Anterior cingulate cortex (tissue), 58 donors: Measurements from ENCODE around the gene LUZP2.
"Not testable (repeated sequence)": the region's sequence is repeated elsewhere in the genome, so short reads cannot be mapped to it uniquely, and the experiment has no call there.

ENCODE experiments used
- DNase-seq, 58 donors: peaks; one replicate each; lab custom pipeline; 2025; lab: John Stamatoyannopoulos, UW

LUZP2 gene

DNA sequence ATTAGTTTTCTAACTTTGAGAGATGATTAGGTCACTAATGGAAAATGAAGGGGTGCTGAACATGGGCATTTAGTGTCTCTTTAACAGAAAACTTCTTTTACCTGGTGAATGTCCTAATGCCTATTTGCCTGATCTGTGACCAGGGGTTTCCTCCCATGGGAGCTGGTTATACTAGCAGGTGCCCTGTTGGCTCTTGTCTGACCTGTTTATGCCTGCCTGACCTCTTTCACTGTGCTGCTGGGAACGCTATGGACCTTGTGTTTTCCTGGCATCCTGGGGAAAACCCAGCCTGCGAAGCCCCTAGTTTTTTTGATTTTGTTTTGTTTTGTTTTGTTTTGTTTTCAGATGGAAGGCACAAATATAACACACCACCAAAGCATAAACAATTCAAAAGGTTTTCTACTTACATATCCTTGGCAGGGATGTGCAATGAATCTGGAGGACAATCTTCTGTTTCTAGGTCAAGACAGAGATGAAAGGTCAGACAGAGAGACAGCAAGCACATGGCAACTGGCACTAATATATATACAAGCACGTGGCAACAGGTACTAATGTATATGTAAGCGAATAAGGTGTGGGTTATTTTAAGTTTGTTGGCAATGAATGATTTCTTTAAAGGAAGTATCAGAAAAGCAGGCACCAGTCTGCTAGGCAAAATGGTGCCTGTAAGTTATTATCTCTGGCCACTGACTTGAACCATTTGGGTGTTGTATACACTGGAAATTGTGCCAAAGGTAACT lies 390.2 kb downstream of the LUZP2 start:
- DNase-seq, result no peak

DNA sequence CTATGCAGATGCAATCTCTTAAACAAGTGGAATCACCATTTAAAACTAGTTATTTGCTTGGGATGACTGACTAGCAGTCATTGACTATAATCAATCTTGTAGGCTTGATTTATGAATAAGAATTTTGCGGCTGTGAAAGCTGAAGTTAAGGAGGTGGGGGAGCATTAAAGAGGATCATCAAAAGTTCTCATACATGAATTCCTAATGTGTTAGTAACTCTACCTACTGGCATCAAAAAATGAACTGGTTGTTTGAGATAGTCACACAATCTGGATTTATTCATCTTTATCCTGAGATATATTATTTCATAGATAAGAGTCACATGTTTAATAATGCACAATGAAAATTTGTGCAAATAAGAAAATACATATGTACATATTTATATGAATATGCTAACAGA lies 393.6 kb downstream of the LUZP2 start:
- no peak for DNase-seq

DNA sequence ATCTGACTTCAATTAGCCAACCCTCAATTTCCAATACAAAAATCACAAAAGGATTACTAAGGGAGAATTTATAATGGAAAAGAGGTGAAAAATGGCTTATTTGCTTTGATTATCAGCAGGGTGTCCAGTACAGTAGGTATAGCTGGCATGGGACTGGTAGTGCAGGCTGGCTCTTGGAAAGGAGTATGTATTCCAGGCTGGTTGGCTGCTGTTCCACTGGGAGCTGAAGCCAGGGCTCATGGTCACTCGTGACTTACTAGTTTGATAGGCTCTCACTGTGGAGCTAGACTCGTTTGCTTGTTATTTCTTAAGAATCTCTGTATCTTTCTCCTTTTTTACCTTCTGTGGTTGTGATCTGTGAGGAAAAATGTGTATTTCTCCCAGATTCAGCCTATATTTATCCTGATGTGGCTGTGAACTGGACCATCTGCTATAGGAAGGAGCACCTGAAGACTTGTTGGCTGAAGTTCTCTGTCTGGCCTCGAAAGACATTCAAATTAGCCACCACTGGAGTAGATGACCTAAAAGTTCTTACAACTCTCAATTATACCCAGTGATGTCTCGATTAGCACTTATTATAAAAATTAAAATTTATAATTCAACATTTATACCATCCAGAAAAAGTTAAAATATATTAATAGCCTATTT lies 395.1 kb downstream of the LUZP2 start:
- DNase-seq, result not testable (repeated sequence)

DNA sequence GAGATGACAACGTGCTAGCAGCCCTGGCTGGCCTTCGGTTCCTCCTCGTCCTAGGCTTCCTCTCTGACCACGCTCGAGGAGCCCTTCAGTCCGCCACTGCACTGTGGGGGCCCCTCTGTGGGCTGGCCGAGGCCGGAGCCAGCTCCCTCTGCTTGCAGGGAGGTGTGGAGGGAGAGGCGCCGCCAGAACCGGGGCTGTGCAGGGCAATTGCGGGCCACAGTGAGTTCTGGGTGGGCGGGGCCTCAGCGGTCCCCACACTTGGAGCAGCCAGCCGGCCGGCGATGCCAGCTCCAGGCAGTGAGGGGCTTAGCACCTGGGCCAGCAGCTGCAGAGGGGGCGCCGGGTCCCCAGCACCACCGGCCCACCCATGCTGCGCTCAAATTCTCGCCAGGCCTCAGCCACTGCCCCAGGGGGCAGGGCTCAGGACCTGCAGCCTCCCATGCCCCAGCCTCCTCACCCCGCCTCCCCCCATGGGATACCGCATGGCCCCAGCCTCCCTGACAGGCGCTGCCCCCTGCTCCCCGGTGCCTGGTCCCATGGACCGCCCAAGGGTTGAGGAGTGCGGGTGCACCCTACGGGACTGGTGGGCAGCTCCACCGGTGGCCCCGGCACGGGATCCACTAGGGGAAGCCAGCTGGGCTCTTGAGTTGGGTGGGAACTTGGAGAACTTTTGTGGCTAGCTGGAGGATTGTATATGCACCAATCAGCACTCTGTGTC lies 399.4 kb downstream of the LUZP2 start:
- peak in 1 of 58 donors; percentile 0 for DNase-seq

DNA sequence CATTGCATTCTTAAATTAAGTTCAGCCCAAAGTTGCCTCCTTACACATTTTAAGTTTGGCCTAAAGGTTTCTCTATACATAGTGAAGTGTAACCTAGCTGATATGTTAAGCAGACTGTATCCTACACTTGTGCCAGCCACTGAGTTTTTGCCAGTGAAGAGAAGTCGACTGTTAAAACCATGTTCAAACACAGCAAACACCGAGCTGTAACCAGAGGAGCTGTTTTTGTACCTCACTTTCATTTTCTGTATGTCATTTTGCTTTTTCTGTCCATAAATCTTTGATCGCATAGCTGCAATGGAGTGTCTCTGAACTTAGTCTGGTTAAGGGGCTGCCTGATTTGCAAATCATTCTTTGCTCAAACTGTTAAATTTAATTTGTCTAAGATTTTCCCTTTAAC lies 403.7 kb downstream of the LUZP2 start:
- DNase-seq, result no peak

DNA sequence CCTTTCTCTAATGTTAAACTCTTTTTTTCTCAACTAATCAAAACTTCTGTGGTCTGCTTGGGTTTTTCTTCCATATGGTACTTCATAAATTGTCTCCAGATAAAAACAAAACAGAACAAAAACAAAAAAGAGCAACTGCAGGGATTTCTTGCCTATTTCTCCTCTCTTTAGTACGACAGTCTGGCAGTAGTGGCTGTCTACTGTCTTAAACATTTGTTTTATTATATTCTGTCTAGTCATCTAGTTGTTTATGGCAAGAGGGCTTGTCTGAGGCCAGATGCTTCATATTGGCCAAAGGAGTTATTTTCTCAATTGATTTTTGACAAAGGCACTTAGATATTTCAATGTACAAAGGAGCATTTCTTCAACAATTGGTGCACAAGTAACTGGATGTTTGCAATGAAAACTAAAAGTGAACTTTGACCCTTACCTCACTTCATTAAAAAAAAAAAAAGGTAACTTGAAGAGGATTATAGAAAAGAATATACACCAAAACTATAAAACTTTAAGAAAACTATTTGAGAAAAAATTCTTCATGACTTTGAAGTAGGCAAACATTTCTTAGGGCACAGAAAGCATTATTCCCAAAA lies 404.2 kb downstream of the LUZP2 start:
- no peak for DNase-seq

DNA sequence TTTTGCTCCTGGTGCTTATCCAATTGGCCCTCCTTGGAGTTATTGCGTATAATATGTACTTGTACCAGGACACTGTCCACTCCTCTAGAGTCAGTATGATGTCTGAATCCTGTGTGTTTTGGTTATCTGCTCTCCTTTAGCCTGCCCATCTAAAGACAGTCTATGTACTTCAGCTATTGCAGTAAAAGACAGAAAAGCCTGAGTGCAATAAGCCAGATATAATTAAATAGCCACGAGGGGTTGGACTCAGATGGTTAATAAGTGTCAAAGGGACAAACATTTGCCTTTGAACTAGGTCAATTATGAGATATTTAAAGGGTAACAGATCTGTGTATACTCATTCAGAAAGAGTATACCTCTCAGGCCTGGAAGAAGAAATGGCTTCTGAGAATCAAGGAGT lies 406.7 kb downstream of the LUZP2 start:
- no peak for DNase-seq

DNA sequence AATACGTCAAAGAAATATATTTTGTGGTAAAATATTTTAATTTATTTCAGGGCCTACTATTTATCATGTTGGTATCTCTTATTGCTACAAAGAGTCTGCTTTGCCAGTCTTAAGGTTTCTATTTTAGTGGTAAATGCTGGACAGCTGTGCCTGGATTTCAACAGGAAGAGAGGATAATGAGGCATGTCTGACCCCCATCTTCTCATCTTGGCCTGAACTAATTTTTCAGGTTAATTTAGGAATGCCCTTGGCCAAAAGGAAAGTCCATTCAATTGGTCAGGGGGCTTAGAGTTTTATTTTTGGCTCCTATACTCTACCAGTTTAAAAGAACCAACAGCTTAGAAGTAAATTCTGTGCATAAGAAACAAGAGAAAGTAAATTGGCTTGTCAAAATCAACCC lies 428.2 kb downstream of the LUZP2 start:
- no peak for DNase-seq

DNA sequence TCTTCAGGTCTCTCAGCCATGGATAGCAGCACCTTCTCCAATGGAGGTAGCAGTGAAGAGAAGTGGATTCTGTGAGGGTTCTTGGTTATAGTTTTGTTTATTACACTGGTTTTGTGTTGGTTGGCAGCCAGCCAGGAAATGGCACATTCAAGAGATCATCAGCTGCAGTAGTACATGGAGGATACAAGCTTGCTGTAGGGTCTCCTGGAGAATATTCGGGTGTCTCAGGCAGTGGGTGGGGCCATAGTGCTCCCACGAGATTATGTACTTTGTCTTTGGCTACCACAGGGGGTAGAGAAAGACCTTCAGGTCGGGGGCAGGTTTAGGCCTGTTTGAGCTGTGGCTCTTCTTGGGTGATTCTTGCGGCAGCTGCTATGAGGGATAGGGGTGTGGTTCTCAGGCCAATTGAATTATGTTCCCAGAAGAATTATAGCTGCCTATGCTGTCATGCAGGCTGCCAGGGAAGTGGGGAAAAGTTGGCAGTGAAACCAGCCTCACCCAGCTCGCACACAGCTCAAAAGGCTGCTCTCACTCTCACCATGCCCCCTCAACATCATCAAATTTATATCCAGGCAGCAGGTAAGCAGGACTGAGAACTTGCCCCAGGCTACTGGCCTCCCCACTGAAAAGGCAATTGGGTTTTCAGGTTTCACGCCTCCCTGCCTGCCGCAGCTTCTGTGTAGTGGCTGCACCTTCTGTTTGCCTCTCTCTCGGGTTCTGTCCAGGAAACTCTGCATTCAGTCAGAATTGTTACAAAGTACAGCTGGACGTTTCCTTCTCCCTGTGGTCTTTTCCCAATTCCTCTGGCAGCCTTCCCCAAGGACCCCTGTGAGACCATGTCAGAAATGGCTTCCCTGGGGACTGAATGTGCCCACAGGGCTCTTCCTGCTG lies 435.5 kb downstream of the LUZP2 start:
- no peak for DNase-seq

DNA sequence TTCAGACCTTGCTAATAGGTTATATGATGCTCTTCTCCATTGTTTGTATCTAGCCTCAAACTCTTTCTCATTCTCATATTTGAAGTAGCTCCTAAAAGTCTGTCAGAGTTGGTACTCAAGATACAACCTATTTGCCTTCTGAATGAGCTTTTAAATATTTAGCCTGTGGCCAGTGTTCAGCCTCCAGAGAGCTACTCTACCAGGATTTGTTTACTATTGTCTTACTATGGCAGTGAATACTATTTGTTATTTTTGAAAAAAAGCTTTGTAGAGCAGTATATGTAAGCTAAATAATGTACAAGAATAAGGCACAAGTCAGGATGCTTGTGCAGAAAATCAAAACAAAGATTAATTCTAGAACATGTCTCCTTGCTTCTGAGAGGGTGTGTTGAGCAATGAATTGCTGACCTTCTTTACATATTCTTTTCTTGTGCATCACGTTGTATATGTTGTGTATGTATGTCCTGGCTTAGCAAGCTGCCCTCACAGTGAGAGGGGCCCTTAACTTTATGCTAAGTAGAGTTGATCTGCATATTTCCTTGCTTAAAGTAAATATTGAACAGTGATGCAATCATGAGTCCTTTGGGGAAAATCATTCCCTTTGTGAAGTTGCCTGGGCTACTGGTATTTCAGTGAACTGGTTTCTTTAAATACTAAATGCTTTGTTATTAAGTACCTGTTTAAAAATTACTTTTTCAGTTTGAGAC lies 438.0 kb downstream of the LUZP2 start:
- DNase-seq, result no peak

DNA sequence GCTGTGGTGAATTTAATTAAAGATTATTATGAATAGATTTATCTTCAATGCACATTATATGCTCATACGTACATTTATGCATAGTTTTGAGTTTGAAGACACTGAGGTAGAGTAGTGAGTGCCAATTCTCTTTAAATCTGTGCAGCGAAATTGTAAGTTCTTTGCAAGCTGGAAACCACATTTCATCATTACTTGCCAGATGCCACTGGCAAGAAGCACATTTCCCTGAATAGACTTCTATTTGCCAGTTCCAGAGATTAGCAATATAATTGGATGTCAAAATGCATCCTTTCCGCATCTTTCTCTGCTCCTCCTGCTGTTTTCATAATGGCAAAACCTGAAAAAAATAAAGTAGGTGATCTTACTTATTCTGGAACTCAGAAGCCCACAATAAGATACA lies 448.0 kb downstream of the LUZP2 start:
- DNase-seq, result peak in 3 of 58 donors; percentile 8 to 17 (median 12)

DNA sequence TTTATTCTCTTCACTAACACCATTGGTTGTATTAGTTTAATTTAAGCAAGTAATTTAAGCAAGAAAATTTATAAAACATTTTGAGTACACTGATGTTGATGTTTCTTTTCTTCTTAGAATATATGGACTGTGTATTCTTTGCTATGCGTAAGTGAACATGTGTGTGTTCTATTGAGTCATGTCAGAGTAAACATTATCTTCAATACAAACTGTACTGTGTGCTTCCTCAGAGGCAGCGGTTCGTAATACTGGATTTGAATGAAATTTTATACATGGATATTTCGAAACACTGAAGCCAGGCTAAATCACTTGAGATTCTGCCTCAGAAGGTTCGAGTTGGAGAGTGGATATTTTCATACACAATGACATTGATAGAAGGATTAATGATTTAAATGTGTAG lies 452.6 kb downstream of the LUZP2 start:
- no peak for DNase-seq

DNA sequence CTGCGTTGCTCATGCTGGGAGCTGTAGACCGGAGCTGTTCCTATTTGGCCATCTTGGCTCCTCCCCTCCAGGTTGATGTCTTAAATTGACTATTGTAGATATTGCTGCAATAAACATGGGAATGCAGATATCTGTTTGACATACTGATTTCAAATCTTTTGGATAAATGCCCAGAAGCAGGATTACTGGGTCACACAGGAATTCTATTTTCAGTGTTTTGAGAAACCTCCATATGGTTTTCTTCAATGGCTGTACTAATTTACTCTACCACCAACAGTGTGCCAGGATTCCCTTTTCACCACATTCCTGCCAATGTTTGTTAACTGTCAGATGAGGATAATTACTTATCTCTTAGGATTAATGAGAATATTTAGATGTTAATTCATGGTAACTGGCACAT lies 467.0 kb downstream of the LUZP2 start:
- DNase-seq, result no peak

DNA sequence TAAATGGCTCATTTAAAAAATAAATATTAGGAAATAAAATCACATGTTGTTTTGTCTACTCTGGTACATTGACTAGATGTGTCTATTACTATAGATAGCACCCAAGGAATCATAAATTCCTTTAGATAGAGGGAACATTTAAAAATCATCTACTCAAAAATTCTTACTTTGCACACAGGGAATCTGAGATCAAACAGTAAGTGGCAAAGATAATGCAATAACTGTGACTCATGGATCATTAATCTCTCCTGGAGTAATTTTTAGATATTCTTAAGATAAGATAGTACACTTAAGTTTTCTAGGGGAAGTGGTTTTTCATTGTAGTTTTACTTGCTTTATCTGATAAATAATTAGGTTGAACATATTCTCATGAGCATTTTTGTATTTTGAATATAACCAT lies 468.9 kb downstream of the LUZP2 start:
- no peak for DNase-seq

DNA sequence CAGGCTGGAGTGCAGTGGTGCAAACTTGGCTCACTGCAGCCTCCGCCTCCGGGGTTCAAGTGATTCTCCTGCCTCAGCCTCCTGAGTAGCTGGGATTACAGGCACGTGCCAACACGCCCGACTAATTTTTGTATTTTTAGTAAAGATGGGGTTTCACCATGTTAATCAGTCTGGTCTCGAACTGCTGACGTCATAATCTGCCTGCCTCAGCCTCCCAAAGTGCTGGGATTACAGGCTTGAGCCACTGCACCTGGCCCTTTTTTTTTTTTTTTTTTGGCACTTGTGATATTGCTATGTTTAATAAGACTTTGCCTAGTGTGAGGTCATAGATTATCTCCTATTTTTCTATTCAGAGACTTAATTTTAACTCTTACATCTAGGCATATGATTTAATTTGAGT lies 497.1 kb downstream of the LUZP2 start:
- not testable (repeated sequence) for DNase-seq

DNA sequence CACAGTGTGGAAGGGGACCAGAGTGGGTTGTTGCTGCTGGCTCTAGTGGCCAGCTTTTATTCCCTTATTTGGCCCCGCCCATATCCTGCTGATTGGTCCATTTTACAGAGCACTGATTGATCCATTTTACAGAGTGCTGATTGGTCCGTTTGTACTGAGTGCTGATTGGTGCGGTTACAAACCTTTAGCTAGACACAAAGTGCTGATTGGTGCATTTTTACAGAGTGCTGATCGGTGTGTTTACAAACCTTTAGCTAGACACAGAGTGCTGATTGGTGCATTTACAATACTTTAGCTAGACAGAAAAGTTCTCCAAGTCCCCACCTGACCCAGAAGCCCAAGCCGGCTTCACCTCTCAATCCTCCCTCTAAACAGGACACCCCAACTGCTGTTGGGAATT lies 503.1 kb downstream of the LUZP2 start:
- DNase-seq, result not testable (repeated sequence)

DNA sequence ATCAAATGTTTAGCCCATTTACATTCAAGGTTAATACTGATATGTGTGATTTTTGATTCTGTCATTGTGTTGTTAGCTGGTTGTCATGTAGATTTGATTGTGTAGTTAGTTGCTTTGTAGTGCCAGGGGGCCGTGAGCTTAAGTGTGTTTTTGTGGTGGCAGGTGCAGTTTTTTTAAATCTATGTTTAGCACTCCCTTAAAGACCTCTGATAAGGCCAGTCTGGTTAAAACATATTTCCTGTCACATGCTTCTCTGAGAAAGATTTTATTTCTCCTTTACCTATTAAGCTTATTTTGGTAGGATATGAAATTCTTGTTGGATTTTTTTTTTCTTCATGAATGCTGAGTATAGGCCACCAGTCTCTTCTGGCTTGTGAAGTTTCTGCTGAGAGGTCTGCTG lies 540.6 kb downstream of the LUZP2 start:
- no peak for DNase-seq

DNA sequence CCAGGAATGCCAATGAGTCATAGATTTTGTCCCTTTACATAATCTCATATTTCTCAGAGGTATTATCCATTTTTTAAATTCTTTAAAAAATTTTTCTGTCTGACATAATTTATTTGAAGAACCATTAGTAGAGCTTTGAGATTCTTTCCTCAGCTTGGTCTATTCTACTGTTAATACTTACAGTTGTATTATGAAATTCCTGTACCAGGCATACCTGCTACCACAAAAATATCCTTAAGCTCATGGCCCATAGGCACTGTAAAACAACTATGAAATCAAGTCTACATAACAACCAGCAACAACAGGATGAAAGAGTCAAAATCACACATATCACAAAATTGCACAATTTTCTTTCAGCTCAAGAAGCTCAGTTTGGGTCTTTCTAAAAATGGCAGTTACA lies 541.3 kb downstream of the LUZP2 start:
- no peak for DNase-seq

DNA sequence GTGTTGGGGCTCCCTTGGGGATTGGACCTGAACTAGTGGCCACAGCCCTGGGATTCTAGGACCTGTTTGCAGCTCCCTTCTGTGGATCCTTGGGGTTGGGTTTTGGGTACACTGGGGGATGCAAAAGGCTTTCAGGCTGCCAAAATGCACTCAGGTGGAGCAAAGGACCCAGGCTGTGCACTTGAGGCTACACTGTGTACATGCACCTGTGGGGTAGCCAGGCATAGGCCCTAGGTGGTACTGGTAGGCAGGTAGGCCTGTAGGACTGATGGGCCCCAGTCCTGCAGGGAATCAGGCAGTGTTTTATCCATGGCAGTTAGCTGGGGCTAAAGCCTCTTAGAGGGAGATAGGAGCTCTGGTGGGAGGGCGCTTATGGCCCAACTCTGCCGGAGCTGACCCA lies 542.3 kb downstream of the LUZP2 start:
- DNase-seq, result no peak

DNA sequence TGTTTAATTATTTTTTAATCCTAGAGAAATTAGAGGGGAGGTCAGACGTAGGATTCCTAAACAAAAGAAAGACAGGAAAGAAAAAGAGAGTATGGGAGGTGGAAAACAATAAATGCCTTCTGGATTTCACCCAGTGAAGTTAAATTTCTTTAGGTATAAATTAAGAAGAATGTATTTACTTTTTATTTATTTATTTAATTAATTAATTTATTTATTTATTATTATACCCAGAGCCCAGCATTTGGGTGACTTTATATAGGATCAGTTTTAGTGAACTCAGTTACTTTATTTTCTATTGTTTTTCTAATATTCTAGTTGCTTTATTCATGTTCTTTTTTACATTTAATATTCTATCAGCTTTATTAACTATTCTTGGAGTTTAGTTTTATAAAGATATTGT lies 551.8 kb downstream of the LUZP2 start:
- DNase-seq, result no peak
